HG03095 (cell line): ENCODE measurements around the gene OSBPL8.
A peak's percentile ranks its signal among the peaks of the same experiment; 100 is the strongest.

ENCODE experiments used
- ATAC-seq: cut with Tn5 transposase; IDR thresholded peaks from one replicate; pipeline ENCODE4 v1.9.1; 2021; ENCODE audit warnings: moderate library complexity; ENCODE audit not compliant: unreplicated experiment

Gene OSBPL8

DNA sequence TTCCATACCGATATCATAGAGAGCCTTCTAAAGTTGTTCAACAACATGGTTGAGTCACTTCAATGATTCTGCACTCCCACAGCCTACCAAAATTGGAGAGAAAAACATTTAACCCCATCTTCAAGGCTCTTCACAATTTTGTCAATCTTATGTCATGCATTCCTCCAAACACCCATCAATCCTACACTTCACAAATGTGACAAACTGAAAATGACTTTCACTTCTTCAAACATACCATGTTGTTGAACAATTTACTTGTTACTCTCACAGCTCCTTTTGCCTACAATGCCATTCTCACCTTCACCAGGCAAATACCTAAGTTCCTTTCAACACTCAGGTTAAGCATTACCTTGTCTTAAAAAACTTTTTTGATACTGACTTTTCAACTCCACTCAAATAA, 88.0 kb downstream of the OSBPL8 start:
- ATAC-seq, result no peak

DNA sequence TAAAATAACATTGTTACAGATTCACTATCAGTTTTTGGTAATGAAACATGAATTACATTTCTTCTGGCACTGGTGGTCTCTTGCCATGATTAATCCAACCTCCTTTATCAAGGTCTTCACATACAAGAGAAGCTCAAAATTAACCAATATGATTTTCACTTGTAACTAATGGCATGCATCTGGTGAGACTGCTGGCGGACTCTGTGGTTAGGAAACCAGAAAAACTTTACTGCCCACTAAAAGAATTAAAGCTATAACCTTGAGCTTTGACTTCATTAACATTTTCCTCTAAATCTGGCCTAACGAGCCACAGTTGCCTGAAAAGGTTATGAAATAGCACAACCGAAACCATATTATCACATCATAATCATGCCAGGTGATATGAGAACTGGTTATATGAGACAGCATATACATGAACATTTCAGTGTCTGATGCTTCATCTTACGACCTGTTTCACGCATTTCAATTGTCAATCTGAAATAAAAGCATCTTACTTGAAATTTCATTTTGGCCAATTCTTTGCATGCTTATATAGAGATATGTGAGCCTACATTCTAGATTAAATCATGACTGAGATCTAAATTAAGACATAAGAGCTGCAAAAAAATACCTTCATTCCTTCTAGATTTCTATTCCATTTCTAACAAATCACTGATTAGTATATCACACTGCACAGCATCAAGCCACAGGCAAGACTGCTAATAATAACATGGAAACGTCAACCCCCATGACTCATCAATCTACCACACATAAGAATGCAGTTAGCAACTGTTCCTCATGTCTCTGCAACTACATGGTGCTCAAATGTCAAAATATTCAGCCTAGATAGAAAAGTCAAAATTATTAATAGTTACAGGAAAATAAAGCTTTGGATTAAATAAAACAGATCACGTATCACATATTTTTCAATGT, 89.3 kb downstream of the OSBPL8 start:
- ATAC-seq, result peak; percentile 92

DNA sequence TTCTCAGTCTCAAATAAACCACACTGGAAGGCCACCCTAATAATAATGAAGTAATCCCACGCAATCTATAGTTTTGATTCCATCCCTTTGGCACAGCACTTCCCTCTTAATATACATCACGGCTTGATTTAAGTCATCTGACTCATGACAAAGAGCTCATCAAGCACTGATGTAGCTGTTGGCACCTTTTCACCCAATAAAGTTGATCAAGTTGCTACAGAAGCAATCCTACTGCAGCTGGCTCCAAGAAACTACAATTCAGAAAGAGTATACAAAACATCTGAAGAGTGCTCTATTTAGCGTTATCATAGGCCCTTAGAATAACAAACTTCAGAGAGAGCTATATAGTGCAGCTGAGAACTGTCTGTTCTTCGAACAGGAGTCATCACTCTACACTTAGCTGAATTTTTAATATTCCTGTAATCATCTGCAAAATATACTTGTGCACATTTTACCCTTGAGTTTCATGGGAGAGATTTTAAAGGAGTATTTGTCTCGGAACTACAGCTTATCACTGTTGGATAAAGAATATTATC, 94.9 kb downstream of the OSBPL8 start:
- no peak for ATAC-seq

DNA sequence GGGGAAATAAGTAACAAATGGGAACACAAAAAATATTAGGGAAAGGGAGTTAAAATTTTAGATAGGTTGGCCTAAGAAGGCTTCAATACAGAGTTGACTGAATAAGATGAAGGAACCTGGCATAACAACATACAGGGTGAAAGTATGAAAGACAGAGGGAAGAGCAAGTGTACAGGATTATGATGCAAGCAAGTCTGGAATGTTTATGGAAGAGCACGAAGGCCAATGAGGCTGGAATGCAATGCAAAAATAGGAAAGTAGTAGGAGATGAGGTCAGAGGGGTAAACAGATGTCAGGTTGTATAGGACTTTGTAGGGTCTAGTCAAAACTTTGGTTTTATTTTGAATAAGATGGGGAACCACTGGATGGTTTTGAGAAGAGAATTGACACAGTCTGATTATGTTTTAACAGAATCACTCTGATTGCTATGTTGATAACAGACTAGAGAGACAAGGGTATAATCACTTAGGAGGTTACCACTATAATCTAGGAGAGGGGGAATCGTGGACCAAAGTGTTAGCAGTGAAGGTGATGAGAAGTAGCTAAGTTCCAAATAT, 96.8 kb downstream of the OSBPL8 start:
- no peak for ATAC-seq

DNA sequence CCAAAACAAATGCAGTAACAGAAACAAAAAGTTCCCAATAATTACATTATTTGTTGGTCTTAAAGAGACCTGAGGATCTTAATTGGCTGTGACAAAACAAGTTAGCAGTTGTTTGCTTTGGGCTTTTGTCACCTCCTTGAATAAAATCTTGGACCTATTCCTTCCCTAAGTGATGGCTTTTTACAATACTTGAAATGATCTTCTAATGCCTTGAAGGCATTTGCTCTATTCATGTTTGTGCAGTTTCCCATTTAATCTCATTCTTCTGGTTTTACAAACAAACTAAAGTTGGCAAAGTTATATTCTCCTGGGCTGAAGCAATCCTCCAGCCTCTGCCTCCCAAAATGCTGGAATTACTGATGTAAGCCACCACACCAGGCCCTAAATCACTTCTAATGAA, 98.8 kb downstream of the OSBPL8 start:
- ATAC-seq, result no peak

- ATAC-seq, result no peak
Observed at GRCh38 chr12:76457818-76458217, 101.8 kb downstream of the OSBPL8 start.

DNA sequence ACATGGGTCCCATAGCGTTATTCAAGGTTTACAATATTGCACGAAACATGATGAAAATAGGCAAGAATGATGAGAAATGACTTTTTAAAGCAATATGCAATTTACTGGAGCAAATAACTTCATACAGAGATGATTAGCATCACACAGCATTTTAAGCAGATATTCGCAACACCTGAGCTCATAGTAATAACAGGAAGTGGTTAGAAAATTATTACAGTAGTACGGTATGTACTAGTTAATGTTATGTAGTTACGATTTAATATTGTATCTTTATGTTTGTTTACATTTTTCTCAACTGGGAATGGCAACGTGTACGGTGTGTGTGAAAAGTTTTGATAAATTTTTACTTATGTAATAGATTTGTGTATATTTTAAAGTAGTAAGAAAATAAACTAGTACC, 102.6 kb downstream of the OSBPL8 start:
- ATAC-seq, result no peak

GRCh38 chr12:76455582-76456345, 103.8 kb downstream of the OSBPL8 start:
- peak; percentile 87 for ATAC-seq

DNA sequence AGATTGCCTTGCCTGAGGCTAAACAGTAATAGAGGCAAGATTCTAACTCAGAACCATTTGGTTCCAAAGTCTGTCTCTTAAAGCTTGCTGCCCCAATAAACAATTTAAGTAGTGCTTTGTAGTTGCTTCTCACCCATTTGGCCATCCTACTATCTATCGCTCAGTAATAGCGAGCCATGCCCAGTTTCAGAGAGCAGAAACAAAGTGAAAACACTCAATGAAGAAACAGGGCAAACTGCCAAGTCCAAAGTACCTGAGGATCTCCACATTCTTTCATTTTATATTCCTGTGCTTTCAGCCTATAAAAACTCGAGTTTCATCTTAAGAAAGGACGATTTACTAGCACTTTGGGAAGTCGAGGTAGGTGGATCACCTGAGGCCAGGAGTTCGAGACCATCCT, 108.0 kb downstream of the OSBPL8 start:
- no peak for ATAC-seq

DNA sequence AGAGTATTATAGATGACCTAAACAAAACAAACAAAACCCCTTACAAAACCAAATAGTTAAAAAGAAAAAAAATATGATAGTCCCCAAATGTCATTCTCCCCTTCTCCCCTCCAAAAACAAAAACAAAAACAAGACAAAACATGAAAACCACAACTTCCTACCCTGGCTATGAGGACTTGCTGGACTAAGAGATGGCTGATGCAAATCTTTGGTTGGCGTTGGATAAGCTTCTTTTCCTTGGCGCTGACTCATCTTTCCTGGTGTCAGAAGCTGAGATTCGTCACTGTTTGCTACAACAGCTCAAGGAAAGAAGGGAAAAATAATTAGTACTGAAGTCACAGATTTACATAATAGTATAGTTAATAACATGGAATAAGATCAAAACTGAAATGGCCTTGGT, 108.9 kb downstream of the OSBPL8 start:
- no peak for ATAC-seq

- no peak for ATAC-seq
Observed at GRCh38 chr12:76449993-76450392, 109.6 kb downstream of the OSBPL8 start.

DNA sequence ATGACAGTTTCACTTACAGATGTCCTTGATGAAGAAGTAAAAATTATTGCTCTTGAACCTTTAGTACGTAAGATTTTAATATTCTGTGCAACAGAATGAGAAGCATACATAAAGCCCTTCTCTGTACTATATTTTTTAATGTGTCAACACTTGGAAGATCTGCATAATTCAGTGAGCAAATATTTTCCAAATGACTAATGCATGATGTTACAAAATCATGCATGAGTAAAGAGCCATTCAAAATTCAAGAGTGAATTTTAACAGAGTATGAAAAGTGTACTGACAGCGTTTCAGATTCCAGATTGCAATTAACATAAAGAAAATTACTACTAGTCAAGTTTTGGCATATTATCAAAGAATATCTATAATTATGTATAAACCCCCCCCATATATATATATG, 110.0 kb downstream of the OSBPL8 start:
- ATAC-seq, result no peak

DNA sequence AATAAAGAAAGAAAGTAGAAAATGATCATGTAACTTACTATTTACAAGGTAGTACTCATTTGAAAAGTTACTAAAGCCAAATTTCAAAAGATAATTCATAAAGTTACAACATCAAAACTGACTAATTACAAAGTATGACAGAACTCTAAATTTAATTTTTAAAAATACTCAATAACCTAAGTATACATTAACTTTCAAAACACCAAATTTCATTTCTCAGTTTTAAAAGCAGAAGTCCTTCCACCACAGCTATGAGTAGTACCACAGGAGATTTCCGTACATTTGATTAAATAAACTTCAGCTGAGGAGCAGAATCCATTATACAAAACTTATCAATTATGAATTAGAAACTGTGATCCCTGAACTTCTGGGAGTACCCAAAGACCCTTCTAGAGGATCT, 110.6 kb downstream of the OSBPL8 start:
- no peak for ATAC-seq

DNA sequence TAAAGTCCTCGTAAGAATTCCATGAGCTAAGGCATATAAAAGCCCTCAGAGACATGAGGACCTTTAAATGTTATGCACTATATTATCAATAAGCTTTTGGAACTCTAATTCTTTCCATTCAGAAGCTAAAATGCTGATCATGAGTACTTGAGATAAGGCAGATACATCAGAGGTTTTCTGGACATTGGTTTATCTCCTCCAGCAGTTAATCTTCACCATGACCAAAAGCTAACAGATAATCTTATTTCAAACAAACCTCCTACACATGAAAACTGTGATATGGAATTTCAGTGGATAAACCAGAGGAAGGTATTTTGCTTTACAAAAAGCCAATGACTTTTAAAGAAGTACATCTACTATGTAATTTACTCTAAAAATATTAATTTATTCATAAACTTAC, 113.5 kb downstream of the OSBPL8 start:
- no peak for ATAC-seq

GRCh38 chr12:76445462-76445861, 114.1 kb downstream of the OSBPL8 start:
- no peak for ATAC-seq

- no peak for ATAC-seq
Observed at GRCh38 chr12:76444408-76444984, 115.1 kb downstream of the OSBPL8 start.

DNA sequence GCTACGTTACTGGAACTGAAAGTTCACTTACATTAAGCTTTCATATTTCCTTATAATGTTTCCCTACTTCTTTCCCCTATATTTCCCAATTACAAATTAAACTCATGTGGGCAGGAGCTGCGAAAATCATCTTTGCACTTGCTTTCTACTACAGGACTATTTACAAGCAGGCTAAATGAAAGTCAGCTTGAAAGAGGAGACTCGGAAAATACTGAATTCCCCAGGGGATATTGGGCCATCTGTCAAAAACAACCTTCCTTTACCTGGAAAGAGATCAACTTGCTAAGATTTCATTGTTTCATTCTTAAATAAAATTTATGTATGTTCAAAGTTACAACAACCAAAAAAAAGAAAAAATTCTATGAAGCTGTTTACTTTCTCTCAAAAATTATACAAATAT, 118.6 kb downstream of the OSBPL8 start:
- no peak for ATAC-seq

- ATAC-seq, result no peak
Observed at GRCh38 chr12:76432733-76433132, 126.8 kb downstream of the OSBPL8 start.

DNA sequence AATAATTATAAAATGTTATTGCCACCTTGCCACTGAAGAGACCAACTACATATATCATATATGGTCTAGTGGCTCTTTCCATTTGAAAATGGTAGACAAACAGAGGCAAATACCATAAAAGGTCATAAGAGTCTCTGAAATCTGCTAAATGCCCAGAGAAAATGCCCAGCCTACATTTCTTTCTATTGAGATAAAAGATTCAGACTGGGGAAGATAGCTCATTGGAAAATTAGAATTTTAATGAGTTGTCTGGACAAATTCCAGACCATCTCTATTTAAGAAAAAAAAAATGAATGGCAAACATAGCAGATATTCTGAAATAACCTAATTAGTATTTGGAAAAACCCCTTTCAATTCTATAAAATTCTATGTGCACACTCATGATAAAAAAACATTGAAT, 131.5 kb downstream of the OSBPL8 start:
- no peak for ATAC-seq

DNA sequence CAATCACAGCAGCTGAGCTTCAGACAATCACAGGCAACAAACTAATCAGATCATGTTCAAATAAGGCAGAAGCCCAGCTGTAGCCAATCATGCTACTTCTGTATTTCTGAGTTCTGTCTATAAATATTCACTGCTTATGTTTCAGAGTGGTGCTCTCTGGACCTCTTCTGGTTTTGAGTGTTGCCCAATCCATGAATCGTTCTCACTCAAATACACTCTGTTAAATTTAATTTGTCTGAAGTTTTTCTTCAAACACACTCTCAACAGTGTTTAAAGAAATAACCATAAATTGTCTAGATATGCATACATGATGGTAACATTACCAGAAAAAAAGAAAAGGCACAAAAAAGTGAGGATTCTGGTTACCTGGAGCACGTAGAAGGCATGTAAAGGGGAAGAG, 133.4 kb downstream of the OSBPL8 start:
- no peak for ATAC-seq

- no peak for ATAC-seq
Observed at GRCh38 chr12:76424941-76425340, 134.6 kb downstream of the OSBPL8 start.
